ENCODE measurements around the gene CRCP. TPM values are rescaled to one million over a fixed set of nuclear protein-coding genes. Genes with fewer than 3 reads are reported as not detected.

CRCP gene
- total and polyA plus RNA-seq, 2 of the 13 experiments (the other 11 are each of a cell fraction or from before 2014, with no cell fraction given): 22.7 to 31.0 TPM

DNA sequence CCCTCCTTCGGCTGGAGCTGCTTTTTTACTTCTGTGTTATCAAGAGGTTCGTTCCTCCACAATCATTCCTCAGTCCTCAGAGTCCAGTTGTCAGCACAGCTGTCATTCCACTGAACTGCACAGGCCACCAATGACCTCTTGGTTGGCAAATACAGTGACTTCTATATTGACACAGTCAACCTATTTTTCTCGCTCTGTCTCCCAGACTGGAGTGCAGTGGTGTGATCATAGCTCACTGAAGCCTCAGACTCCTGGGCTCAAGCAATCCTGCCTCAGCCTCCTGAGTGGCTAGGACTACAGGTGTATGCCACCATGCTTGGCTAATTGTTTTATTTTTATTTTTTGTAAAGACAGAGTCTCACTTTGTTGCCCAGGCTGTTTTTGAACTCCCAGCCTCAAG, 27.7 kb downstream of the CRCP start (continued):
- TF ChIP-seq HNF4G (IDR thresholded peaks at IDR 0.05; ENCODE audit: borderline replicate concordance, low read depth, low read length) (peak; percentile 6; the same call in 1 of the 2 replicates), HNF4G (CRISPR knock-in tag; IDR thresholded peaks at IDR 0.05; ENCODE audit: borderline replicate concordance, low read depth) (no peak), SOX13 (IDR thresholded peaks at IDR 0.05) (no peak), SOX13 (CRISPR knock-in tag; conservative IDR thresholded peaks at IDR 0.05 in 1 of 2, IDR thresholded peaks at IDR 0.05 in 1 of 2) (peak in 1 of 2 experiments; percentile 82; a peak in 2 of 4 replicates), MXD4 (CRISPR knock-in tag; IDR thresholded peaks at IDR 0.05) (no peak), RARG (CRISPR knock-in tag; IDR thresholded peaks at IDR 0.05; ENCODE audit: low read depth) (no peak), ZNF7 (CRISPR knock-in tag; IDR thresholded peaks at IDR 0.05) (no peak), TGIF2 (CRISPR knock-in tag; IDR thresholded peaks at IDR 0.05) (peak; percentile 96), ZNF441 (CRISPR knock-in tag; IDR thresholded peaks at IDR 0.05; ENCODE audit: borderline replicate concordance) (0 out of 2 replicates have a peak, but pooled peaks have one; percentile 38), SKIL (CRISPR knock-in tag; IDR thresholded peaks at IDR 0.05; ENCODE audit: borderline replicate concordance) (peak; percentile 61), RFX3 (CRISPR knock-in tag; IDR thresholded peaks at IDR 0.05) (no peak), ZSCAN21 (CRISPR knock-in tag; IDR thresholded peaks at IDR 0.05; ENCODE audit: borderline replicate concordance) (no peak), NONO (IDR thresholded peaks at IDR 0.05) (no peak), NONO (CRISPR knock-in tag; conservative IDR thresholded peaks at IDR 0.05) (peak; percentile 49; the same call in 1 of the 2 replicates), ZBTB40 (IDR thresholded peaks at IDR 0.05) (no peak), ZBTB40 (CRISPR knock-in tag; IDR thresholded peaks at IDR 0.05) (no peak), PITX1 (CRISPR knock-in tag; IDR thresholded peaks at IDR 0.05) (0 out of 2 replicates have a peak, but pooled peaks have one; percentile 37), ZNF264 (CRISPR knock-in tag; IDR thresholded peaks at IDR 0.05) (no peak), ZNF780A (CRISPR knock-in tag; IDR thresholded peaks at IDR 0.05) (no peak), ZMYM2 (CRISPR knock-in tag; IDR thresholded peaks at IDR 0.05) (peak; percentile 29; the same call in 1 of the 2 replicates)
- TF ChIP-seq, protein P1, sequence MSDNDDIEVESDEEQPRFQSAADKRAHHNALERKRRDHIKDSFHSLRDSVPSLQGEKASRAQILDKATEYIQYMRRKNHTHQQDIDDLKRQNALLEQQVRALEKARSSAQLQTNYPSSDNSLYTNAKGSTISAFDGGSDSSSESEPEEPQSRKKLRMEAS (IDR thresholded peaks at IDR 0.05): 0 out of 2 replicates have a peak, but pooled peaks have one; percentile 54

Data from HepG2 (cell line).